ENCODE measurements around the gene NCMAP.
A peak's percentile ranks its signal among the peaks of the same experiment; 100 is the strongest.

The NCMAP gene

DNA sequence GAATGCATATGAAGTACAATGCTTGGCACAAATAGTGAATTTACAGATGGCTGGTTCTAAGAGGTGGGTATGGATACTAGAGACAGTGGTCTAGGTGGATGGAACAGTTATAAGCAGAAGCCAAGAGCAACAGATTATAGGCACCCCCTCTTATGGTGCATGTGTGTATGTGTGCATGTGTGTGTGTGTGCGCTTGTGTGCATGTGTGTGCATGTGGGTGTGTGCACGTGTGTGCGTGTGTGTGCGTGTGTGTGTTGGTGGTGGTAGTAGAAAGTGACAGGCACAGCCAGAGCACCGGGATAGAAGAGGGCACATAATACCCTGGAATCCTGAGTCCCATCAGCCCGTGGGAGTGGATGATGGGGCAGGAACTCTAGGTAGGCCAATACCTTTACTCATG, 1.3 kb downstream of the NCMAP start:
- H3K4me1 ChIP-seq (ENCODE audit: control insufficient read depth, insufficient read depth, low read length, unreplicated experiment): peaks cover 13% of the 10 kb centered on the region
- H3K79me2 ChIP-seq (ENCODE audit: control insufficient read depth, insufficient read depth, low read length, unreplicated experiment): no peaks in the 10 kb centered on the region
- H2AFZ ChIP-seq (ENCODE audit: low read length, unreplicated experiment): no peak overlapping the region
- H3K36me3 ChIP-seq (ENCODE audit: insufficient read depth, low read length): no peaks in the 10 kb centered on the region
- H3K27ac ChIP-seq (ENCODE audit: low read depth, low read length): no peak overlapping the region
- peaks cover 37% of the 10 kb centered on the region for H3K27me3 ChIP-seq (ENCODE audit: insufficient read depth, low read length)
- no peak overlapping the region for H3K4me3 ChIP-seq (ENCODE audit: low read depth, low read length)

DNA sequence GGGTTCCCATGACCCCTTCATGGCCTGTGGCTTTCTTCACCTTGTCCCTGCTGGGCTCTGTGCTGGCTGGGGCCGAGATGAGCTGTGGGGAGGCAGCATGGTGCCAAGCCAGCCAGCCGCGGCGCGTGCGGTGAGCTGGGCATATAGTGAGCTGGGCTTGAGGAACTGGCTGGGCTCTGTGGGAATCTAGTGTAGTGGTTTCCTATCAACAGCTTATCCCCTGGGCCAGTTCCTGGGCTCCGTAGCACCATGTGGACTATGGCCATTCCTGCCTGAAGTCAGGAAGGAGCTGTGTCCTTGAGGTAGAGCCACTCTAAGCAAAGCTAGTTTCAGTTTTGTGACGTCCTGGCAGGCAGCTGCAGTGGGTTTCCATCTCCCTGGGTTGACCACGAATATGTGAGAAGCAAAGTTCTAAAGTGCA, 1.8 kb downstream of the NCMAP start:
- no peak overlapping the region for H3K4me3 ChIP-seq (ENCODE audit: low read depth, low read length)
- peaks cover 37% of the 10 kb centered on the region for H3K27me3 ChIP-seq (ENCODE audit: insufficient read depth, low read length)

DNA sequence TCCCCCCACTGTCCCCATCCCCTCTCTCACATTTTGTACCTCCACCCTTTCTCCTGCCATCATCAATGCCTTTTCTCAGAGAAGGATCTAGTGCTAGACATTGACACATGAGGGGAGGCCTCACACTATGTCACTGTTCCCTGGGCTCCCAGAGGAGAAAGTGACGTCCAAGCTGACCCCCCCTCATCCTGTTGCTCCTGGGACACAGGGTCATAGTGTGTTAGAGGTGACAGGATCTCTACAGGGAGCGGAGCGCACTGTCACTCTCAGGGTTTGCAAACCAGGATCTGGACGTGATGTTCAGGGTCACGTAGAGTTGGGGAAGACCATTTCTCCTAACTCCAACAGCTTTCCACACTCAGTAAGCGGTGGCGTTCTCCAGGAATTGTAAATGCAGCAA, 2.6 kb downstream of the NCMAP start:
- Histone ChIP-seq H3K4me3 (ENCODE audit: low read depth, low read length) (no peak overlapping the region), H3K27ac (ENCODE audit: low read depth, low read length) (no peak overlapping the region), H3K4me1 (ENCODE audit: control insufficient read depth, insufficient read depth, low read length, unreplicated experiment) (peaks cover 13% of the 10 kb centered on the region), H2AFZ (ENCODE audit: low read length, unreplicated experiment) (no peak overlapping the region), H3K36me3 (ENCODE audit: insufficient read depth, low read length) (no peaks in the 10 kb centered on the region), H3K79me2 (ENCODE audit: control insufficient read depth, insufficient read depth, low read length, unreplicated experiment) (no peaks in the 10 kb centered on the region), H3K27me3 (ENCODE audit: insufficient read depth, low read length) (peaks cover 37% of the 10 kb centered on the region)

More for the DNA sequence above, 1.8 kb downstream of the NCMAP start:
- Histone ChIP-seq H3K79me2 (ENCODE audit: control insufficient read depth, insufficient read depth, low read length, unreplicated experiment) (no peaks in the 10 kb centered on the region), H3K27ac (ENCODE audit: low read depth, low read length) (no peak overlapping the region), H3K4me1 (ENCODE audit: control insufficient read depth, insufficient read depth, low read length, unreplicated experiment) (peaks cover 13% of the 10 kb centered on the region), H2AFZ (ENCODE audit: low read length, unreplicated experiment) (no peak overlapping the region), H3K36me3 (ENCODE audit: insufficient read depth, low read length) (no peaks in the 10 kb centered on the region)

DNA sequence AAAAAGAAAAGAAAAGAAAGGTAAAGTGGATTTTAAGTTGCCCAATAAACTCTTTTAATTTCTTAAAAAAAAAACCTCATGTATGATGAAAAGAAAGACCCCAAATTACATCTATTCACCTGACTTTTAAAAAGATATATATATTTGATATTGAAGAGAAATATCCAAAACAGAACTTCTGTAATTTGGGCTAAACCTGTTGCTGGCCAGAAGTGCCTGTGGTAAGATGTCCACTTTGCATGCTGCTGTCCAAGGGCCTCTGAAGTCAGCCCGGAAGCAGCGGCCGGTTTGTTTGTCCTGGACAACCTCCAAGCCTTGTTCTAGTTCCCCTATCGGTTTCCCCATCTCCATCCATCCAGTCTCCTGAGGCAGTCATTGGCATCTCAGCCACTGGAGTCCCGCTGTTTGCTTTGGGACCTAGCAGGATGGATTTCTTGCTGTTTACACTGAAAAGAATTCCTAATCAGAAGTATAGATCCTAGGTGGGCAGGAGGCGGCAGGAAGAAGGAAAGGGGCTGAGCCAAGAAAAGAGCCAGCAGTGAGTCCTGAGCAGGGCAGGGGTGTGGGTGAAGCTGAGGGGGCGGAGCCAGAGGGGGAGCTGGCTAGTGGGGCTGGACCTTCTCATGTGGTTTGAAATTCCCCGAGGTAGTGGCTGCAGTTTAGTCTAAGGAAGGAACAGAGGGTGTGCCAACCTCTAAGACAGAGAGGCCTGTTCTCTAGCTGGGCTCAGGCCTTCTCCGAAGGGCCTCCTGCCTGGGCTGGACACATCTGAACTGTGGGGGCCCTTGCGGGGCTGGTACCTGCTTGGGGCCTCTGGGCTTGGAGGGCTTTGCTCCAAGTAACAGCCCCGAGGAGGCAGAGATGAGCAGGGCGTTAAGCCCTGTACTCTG, 3.3 kb downstream of the NCMAP start:
- Histone ChIP-seq H3K4me1 (ENCODE audit: control insufficient read depth, insufficient read depth, low read length, unreplicated experiment) (peaks cover 13% of the 10 kb centered on the region), H2AFZ (ENCODE audit: low read length, unreplicated experiment) (no peak overlapping the region), H3K36me3 (ENCODE audit: insufficient read depth, low read length) (no peaks in the 10 kb centered on the region), H3K27ac (ENCODE audit: low read depth, low read length) (no peak overlapping the region), H3K27me3 (ENCODE audit: insufficient read depth, low read length) (peaks cover 31% of the 10 kb centered on the region), H3K4me3 (ENCODE audit: low read depth, low read length) (peak overlapping the region; percentile 8; the same call in 1 of the 2 replicates), H3K79me2 (ENCODE audit: control insufficient read depth, insufficient read depth, low read length, unreplicated experiment) (no peaks in the 10 kb centered on the region)

DNA sequence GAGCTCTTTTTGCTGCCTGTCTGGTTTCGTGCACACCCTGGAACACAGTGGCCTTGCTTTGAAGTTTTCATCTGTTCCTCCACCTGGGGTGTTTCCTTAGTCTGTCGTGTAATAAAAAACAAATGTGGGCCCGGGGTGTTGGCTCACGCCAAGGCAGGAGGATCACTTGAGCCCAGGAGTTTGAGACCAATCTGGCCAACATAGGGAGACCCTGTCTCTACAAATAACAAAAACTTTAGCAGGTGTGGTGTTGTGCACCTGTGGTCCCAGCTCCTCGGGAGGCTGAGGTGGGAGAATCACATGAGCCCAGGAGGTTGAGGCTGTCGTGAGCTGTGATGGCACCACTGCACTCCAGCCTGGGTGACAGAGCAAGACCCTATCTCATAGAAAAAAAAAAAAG, 4.5 kb downstream of the NCMAP start:
- H3K27ac ChIP-seq (ENCODE audit: low read depth, low read length): no peak overlapping the region
- peaks cover 19% of the 10 kb centered on the region for H3K27me3 ChIP-seq (ENCODE audit: insufficient read depth, low read length)
- no peak overlapping the region for H2AFZ ChIP-seq (ENCODE audit: low read length, unreplicated experiment)
- H3K36me3 ChIP-seq (ENCODE audit: insufficient read depth, low read length): no peaks in the 10 kb centered on the region
- peaks cover 13% of the 10 kb centered on the region for H3K4me1 ChIP-seq (ENCODE audit: control insufficient read depth, insufficient read depth, low read length, unreplicated experiment)
- no peak overlapping the region for H3K4me3 ChIP-seq (ENCODE audit: low read depth, low read length)
- H3K79me2 ChIP-seq (ENCODE audit: control insufficient read depth, insufficient read depth, low read length, unreplicated experiment): no peaks in the 10 kb centered on the region

DNA sequence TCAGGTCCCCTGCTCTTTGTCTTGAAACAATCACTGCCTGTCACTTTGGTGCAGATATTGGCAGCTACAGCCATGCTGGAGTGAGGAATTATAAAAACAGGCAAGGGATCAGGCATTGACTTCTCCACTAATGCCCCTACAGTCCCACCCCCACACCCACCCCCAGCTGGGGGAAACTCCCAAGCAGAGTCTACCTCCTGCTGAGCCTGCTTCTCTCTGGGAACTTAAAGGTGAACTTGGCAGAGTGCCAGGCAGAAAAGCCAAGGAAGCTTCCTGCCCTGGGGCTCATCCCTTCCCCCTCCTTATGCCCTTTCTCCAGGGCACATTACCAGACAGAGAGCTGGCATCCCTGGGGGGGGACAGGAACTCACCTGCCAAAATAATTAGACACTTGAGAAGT, 6.7 kb downstream of the NCMAP start:
- Histone ChIP-seq H3K79me2 (ENCODE audit: control insufficient read depth, insufficient read depth, low read length, unreplicated experiment) (no peaks in the 10 kb centered on the region), H3K4me3 (ENCODE audit: low read depth, low read length) (no peak overlapping the region)

DNA sequence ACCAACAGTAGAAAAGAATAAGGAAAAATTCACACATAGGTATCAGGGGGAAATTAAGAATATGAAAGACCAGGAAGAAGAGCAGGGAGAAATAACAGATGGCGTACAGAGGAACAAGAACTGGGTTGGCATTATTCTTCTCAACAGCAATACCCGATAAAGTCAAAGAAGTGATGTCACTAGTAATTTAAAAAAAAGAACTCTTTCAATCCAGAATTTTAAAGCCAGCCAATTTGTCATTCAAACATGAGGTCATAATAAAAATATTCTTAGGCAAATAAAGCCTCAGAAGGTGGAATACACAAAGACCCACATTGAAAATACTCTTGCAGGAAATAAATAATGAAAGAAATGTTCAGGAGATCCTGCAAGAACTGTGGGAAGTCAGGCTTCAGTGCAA, 8.8 kb downstream of the NCMAP start:
- H2AFZ ChIP-seq (ENCODE audit: low read length, unreplicated experiment): no peak overlapping the region
- no peaks in the 10 kb centered on the region for H3K79me2 ChIP-seq (ENCODE audit: control insufficient read depth, insufficient read depth, low read length, unreplicated experiment)
- H3K27me3 ChIP-seq (ENCODE audit: insufficient read depth, low read length): no peaks in the 10 kb centered on the region
- no peak overlapping the region for H3K4me3 ChIP-seq (ENCODE audit: low read depth, low read length)
- H3K36me3 ChIP-seq (ENCODE audit: insufficient read depth, low read length): no peaks in the 10 kb centered on the region
- no peak overlapping the region for H3K27ac ChIP-seq (ENCODE audit: low read depth, low read length)
- H3K4me1 ChIP-seq (ENCODE audit: control insufficient read depth, insufficient read depth, low read length, unreplicated experiment): peaks cover 7% of the 10 kb centered on the region

More for the DNA sequence above, 6.7 kb downstream of the NCMAP start:
- Histone ChIP-seq H3K36me3 (ENCODE audit: insufficient read depth, low read length) (no peaks in the 10 kb centered on the region), H3K27ac (ENCODE audit: low read depth, low read length) (no peak overlapping the region), H3K27me3 (ENCODE audit: insufficient read depth, low read length) (no peaks in the 10 kb centered on the region), H3K4me1 (ENCODE audit: control insufficient read depth, insufficient read depth, low read length, unreplicated experiment) (peaks cover 19% of the 10 kb centered on the region), H2AFZ (ENCODE audit: low read length, unreplicated experiment) (no peak overlapping the region)

DNA sequence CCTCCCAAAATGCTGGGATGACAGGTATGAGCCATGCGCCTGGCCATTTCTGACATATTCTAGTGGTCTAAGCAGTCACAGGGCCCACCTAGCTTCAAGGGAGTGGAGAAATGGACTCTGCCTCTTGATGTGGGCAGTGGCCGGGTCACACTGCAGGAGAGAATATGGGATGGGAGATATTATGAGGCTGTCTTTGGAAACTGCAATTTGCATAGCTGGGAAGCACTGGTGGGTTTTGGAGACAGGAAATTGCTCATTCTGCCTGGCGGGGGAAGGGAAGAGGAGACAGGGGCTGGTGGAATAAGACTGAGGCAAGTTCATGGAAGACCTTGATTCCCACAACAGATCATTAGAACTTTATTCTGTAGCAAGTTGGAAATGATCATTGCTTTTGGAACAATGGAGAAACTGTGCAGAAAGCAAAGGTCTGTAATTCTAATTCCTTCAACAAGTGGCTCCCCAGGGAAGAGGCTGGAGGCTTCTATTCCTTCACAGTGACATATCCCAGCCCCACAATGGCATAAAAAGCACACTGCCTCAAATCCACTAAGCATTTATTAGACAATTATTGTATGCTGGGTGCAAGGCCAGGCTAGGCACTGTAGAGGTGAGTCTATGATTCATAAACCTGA, 10.5 kb downstream of the NCMAP start:
- Histone ChIP-seq H3K4me3 (ENCODE audit: low read depth, low read length) (no peak overlapping the region), H3K4me1 (ENCODE audit: control insufficient read depth, insufficient read depth, low read length, unreplicated experiment) (peaks cover 7% of the 10 kb centered on the region), H3K27me3 (ENCODE audit: insufficient read depth, low read length) (no peaks in the 10 kb centered on the region), H2AFZ (ENCODE audit: low read length, unreplicated experiment) (no peak overlapping the region), H3K36me3 (ENCODE audit: insufficient read depth, low read length) (no peaks in the 10 kb centered on the region), H3K27ac (ENCODE audit: low read depth, low read length) (no peak overlapping the region), H3K79me2 (ENCODE audit: control insufficient read depth, insufficient read depth, low read length, unreplicated experiment) (no peaks in the 10 kb centered on the region)

DNA sequence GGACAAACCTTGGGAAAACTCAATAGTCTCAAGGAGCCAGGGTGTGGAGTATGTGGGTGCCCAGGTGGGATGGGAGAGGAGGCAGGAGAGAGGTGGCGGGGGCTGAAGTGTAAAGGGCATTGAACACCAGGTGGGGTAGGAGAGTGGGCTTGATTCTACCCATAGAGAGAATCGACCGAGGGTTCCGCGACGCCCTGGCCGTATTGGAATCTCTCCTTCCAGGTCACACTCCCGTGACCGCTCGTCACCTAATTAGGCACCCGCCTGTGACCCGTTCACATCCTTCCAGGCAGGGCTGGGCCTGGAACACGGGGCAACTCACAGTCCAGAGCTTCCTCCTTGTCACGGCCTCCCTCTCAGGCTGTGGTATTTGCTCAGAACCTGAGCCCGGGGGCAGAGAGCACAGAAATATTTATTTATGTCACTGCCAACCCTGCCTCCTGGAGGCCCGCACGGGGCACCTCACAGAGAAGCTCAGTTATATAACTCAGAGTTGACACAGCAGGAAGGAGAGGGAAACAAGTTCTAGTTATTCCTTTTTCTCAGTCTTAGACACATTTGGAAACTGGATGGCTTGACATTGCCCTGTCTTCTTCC, 12.0 kb downstream of the NCMAP start:
- no peak overlapping the region for H2AFZ ChIP-seq (ENCODE audit: low read length, unreplicated experiment)
- H3K36me3 ChIP-seq (ENCODE audit: insufficient read depth, low read length): no peaks in the 10 kb centered on the region
- H3K4me3 ChIP-seq (ENCODE audit: low read depth, low read length): no peak overlapping the region
- no peaks in the 10 kb centered on the region for H3K79me2 ChIP-seq (ENCODE audit: control insufficient read depth, insufficient read depth, low read length, unreplicated experiment)
- peaks cover 7% of the 10 kb centered on the region for H3K4me1 ChIP-seq (ENCODE audit: control insufficient read depth, insufficient read depth, low read length, unreplicated experiment)
- no peak overlapping the region for H3K27ac ChIP-seq (ENCODE audit: low read depth, low read length)
- no peaks in the 10 kb centered on the region for H3K27me3 ChIP-seq (ENCODE audit: insufficient read depth, low read length)

DNA sequence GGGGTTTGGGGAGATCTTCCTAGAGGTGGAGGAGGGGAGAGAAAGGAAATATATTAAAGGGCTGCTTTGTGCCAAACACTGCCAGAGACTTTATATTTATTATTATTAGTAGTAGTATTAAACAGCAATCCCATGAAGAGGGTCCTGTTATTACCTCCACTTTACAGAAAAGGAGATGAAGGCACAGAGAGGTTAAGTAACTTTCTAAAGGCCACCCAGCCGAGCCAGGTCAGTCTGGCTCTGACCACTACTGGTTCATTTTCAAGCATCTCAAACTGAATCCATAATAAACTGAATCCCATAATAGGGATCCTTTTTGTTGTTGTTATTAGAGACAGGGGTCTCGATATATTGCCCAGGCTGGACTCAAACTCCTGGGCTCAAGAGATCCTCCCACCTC, 12.6 kb downstream of the NCMAP start:
- Histone ChIP-seq H3K27me3 (ENCODE audit: insufficient read depth, low read length) (no peaks in the 10 kb centered on the region), H3K4me1 (ENCODE audit: control insufficient read depth, insufficient read depth, low read length, unreplicated experiment) (peaks cover 7% of the 10 kb centered on the region), H3K79me2 (ENCODE audit: control insufficient read depth, insufficient read depth, low read length, unreplicated experiment) (no peaks in the 10 kb centered on the region), H2AFZ (ENCODE audit: low read length, unreplicated experiment) (no peak overlapping the region), H3K4me3 (ENCODE audit: low read depth, low read length) (no peak overlapping the region), H3K27ac (ENCODE audit: low read depth, low read length) (no peak overlapping the region), H3K36me3 (ENCODE audit: insufficient read depth, low read length) (no peaks in the 10 kb centered on the region)
